ENCODE results near the gene RPS21.

The RPS21 gene

GRCh38 chr20:62388839-62389600 lies 2.1 kb downstream of the RPS21 start:
- peaks cover 4 to 26% of the 10 kb centered on the region in 2 donors for H3K4me1 ChIP-seq (ENCODE audit: control insufficient read depth in 1 of 2, insufficient read depth in 2 of 2, low read length in 2 of 2)
- no peaks in the 10 kb centered on the region for H3K9me3 ChIP-seq (ENCODE audit: control insufficient read depth in 1 of 2, low read length in 2 of 2)
- H3K4me3 ChIP-seq (ENCODE audit: low read depth in 1 of 2, low read length in 2 of 2): no peak overlapping the region
- H3K36me3 ChIP-seq (ENCODE audit: control insufficient read depth in 1 of 2, insufficient read depth in 2 of 2, low read length in 2 of 2): peaks cover 29 to 32% of the 10 kb centered on the region in 2 donors
- H3K27ac ChIP-seq (ENCODE audit: low read length): no peak overlapping the region
- H3K27me3 ChIP-seq (ENCODE audit: low read depth, low read length): no peaks in the 10 kb centered on the region

- Histone ChIP-seq H3K27ac (ENCODE audit: low read length) (no peak overlapping the region), H3K4me3 (ENCODE audit: low read depth in 1 of 2, low read length in 2 of 2) (no peak overlapping the region), H3K9me3 (ENCODE audit: control insufficient read depth in 1 of 2, low read length in 2 of 2) (no peaks in the 10 kb centered on the region), H3K36me3 (ENCODE audit: control insufficient read depth in 1 of 2, insufficient read depth in 2 of 2, low read length in 2 of 2) (peaks cover 29 to 38% of the 10 kb centered on the region in 2 donors), H3K27me3 (ENCODE audit: low read depth, low read length) (no peaks in the 10 kb centered on the region), H3K4me1 (ENCODE audit: control insufficient read depth in 1 of 2, insufficient read depth in 2 of 2, low read length in 2 of 2) (peaks cover 4 to 26% of the 10 kb centered on the region in 2 donors)
These were observed 2.7 kb downstream of the RPS21 start for GRCh38 chr20:62389601-62390087.

- Histone ChIP-seq H3K9me3 (ENCODE audit: control insufficient read depth in 1 of 2, low read length in 2 of 2) (no peaks in the 10 kb centered on the region), H3K36me3 (ENCODE audit: control insufficient read depth in 1 of 2, insufficient read depth in 2 of 2, low read length in 2 of 2) (peaks cover 29 to 43% of the 10 kb centered on the region in 2 donors), H3K27me3 (ENCODE audit: low read depth, low read length) (no peaks in the 10 kb centered on the region), H3K27ac (ENCODE audit: low read length) (no peak overlapping the region), H3K4me1 (ENCODE audit: control insufficient read depth in 1 of 2, insufficient read depth in 2 of 2, low read length in 2 of 2) (peaks cover under 1 to 20% of the 10 kb centered on the region in 2 donors), H3K4me3 (ENCODE audit: low read depth in 1 of 2, low read length in 2 of 2) (no peak overlapping the region)
These were observed 3.6 kb downstream of the RPS21 start for GRCh38 chr20:62390317-62391164.

- H3K36me3 ChIP-seq (ENCODE audit: control insufficient read depth in 1 of 2, insufficient read depth in 2 of 2, low read length in 2 of 2): peaks cover 29 to 46% of the 10 kb centered on the region in 2 donors
These were observed 4.5 kb downstream of the RPS21 start for GRCh38 chr20:62391165-62392076.

GRCh38 chr20:62392077-62392418 lies 5.1 kb downstream of the RPS21 start:
- Histone ChIP-seq H3K27ac (ENCODE audit: low read length) (no peak overlapping the region), H3K27me3 (ENCODE audit: low read depth, low read length) (no peaks in the 10 kb centered on the region), H3K9me3 (ENCODE audit: control insufficient read depth in 1 of 2, low read length in 2 of 2) (no peaks in the 10 kb centered on the region), H3K36me3 (ENCODE audit: control insufficient read depth in 1 of 2, insufficient read depth in 2 of 2, low read length in 2 of 2) (peaks cover 29 to 47% of the 10 kb centered on the region in 2 donors), H3K4me3 (ENCODE audit: low read depth in 1 of 2, low read length in 2 of 2) (no peak overlapping the region), H3K4me1 (ENCODE audit: control insufficient read depth in 1 of 2, insufficient read depth in 2 of 2, low read length in 2 of 2) (peaks cover 0 to 13% of the 10 kb centered on the region in 2 donors)

More at GRCh38 chr20:62391165-62392076, 4.5 kb downstream of the RPS21 start:
- Histone ChIP-seq H3K27ac (ENCODE audit: low read length) (no peak overlapping the region), H3K4me1 (ENCODE audit: control insufficient read depth in 1 of 2, insufficient read depth in 2 of 2, low read length in 2 of 2) (peaks cover 0 to 13% of the 10 kb centered on the region in 2 donors), H3K9me3 (ENCODE audit: control insufficient read depth in 1 of 2, low read length in 2 of 2) (no peaks in the 10 kb centered on the region), H3K27me3 (ENCODE audit: low read depth, low read length) (no peaks in the 10 kb centered on the region), H3K4me3 (ENCODE audit: low read depth in 1 of 2, low read length in 2 of 2) (no peak overlapping the region)

GRCh38 chr20:62392621-62393334 lies 5.9 kb downstream of the RPS21 start:
- no peak overlapping the region for H3K27ac ChIP-seq (ENCODE audit: low read length)
- no peaks in the 10 kb centered on the region for H3K9me3 ChIP-seq (ENCODE audit: control insufficient read depth in 1 of 2, low read length in 2 of 2)
- H3K4me3 ChIP-seq (ENCODE audit: low read depth in 1 of 2, low read length in 2 of 2): no peak overlapping the region
- peaks cover 29 to 47% of the 10 kb centered on the region in 2 donors for H3K36me3 ChIP-seq (ENCODE audit: control insufficient read depth in 1 of 2, insufficient read depth in 2 of 2, low read length in 2 of 2)
- H3K4me1 ChIP-seq (ENCODE audit: control insufficient read depth in 1 of 2, insufficient read depth in 2 of 2, low read length in 2 of 2): peaks cover 0 to 8% of the 10 kb centered on the region in 2 donors
- H3K27me3 ChIP-seq (ENCODE audit: low read depth, low read length): no peaks in the 10 kb centered on the region

- Histone ChIP-seq H3K4me3 (ENCODE audit: low read depth in 1 of 2, low read length in 2 of 2) (no peak overlapping the region), H3K36me3 (ENCODE audit: control insufficient read depth in 1 of 2, insufficient read depth in 2 of 2, low read length in 2 of 2) (peaks cover 29 to 47% of the 10 kb centered on the region in 2 donors), H3K4me1 (ENCODE audit: control insufficient read depth in 1 of 2, insufficient read depth in 2 of 2, low read length in 2 of 2) (peaks cover 0 to 2% of the 10 kb centered on the region in 2 donors), H3K27ac (ENCODE audit: low read length) (no peak overlapping the region), H3K9me3 (ENCODE audit: control insufficient read depth in 1 of 2, low read length in 2 of 2) (no peaks in the 10 kb centered on the region), H3K27me3 (ENCODE audit: low read depth, low read length) (no peaks in the 10 kb centered on the region)
These were observed 6.4 kb downstream of the RPS21 start for GRCh38 chr20:62393335-62393665.

GRCh38 chr20:62393830-62394229 lies 6.9 kb downstream of the RPS21 start:
- Histone ChIP-seq H3K4me3 (ENCODE audit: low read depth in 1 of 2, low read length in 2 of 2) (no peak overlapping the region), H3K36me3 (ENCODE audit: control insufficient read depth in 1 of 2, insufficient read depth in 2 of 2, low read length in 2 of 2) (peaks cover 24 to 46% of the 10 kb centered on the region in 2 donors), H3K4me1 (ENCODE audit: control insufficient read depth in 1 of 2, insufficient read depth in 2 of 2, low read length in 2 of 2) (no peaks in the 10 kb centered on the region), H3K9me3 (ENCODE audit: control insufficient read depth in 1 of 2, low read length in 2 of 2) (no peaks in the 10 kb centered on the region), H3K27ac (ENCODE audit: low read length) (no peak overlapping the region), H3K27me3 (ENCODE audit: low read depth, low read length) (no peaks in the 10 kb centered on the region)

- no peak overlapping the region for H3K4me3 ChIP-seq (ENCODE audit: low read depth in 1 of 2, low read length in 2 of 2)
- peaks cover 17 to 42% of the 10 kb centered on the region in 2 donors for H3K36me3 ChIP-seq (ENCODE audit: control insufficient read depth in 1 of 2, insufficient read depth in 2 of 2, low read length in 2 of 2)
- H3K9me3 ChIP-seq (ENCODE audit: control insufficient read depth in 1 of 2, low read length in 2 of 2): no peaks in the 10 kb centered on the region
- no peak overlapping the region for H3K27ac ChIP-seq (ENCODE audit: low read length)
- H3K27me3 ChIP-seq (ENCODE audit: low read depth, low read length): no peaks in the 10 kb centered on the region
- no peaks in the 10 kb centered on the region for H3K4me1 ChIP-seq (ENCODE audit: control insufficient read depth in 1 of 2, insufficient read depth in 2 of 2, low read length in 2 of 2)
These were observed 7.6 kb downstream of the RPS21 start for GRCh38 chr20:62394248-62395245.

All from muscle layer of duodenum (tissue), 2 donors.